GM12878 (cell line): ENCODE data around the gene DPP9. TPM values are rescaled to one million over a fixed set of nuclear protein-coding genes. Genes with fewer than 3 reads are reported as not detected.

Experiments
- CTCF ChIP-seq, 3 experiments: IDR thresholded peaks in 2 of 3; conservative IDR thresholded peaks in 1 of 3; 2 replicates each; pipeline ENCODE4 v1.5.1; 2011; ENCODE audit warnings: low read depth in 3 of 3, low read length in 3 of 3, mild to moderate bottlenecking in 3 of 3, control low read depth in 2 of 3, moderate library complexity in 2 of 3, inconsistent platforms in 1 of 3, mixed read lengths in 1 of 3; ENCODE audit not compliant: control insufficient read depth in 2 of 3, insufficient read depth in 1 of 3; ENCODE audit errors: extremely low read depth in 1 of 3
- EED ChIP-seq: sonication (generic); IDR thresholded peaks from 2 replicates; pipeline ENCODE4 v1.6.1; 2016; ENCODE audit warnings: antibody characterized with exemption, low read depth
- IKZF1 ChIP-seq: fragments of 450-650 bp; conservative IDR thresholded peaks from 2 replicates; pipeline ENCODE4 v1.6.1; 2017; ENCODE audit warnings: antibody characterized with exemption, mild to moderate bottlenecking
- polyA plus RNA-seq, 11 experiments: library from polyadenylated mRNA; depleted of rRNA in 4 of 11; unstranded in 6 of 11; stranded (reverse) in 5 of 11; fragments of >200 nt; fragmentation: Nextera tagmentation in 4 of 11; fragmentation: Illumina TruSeq in 1 of 11; extraction: Ambion mirVana in 4 of 11; extraction: Trizol in 1 of 11; gene quantifications; 1 replicate in 1 of 11; 2 replicates in 10 of 11; pipeline versions ENCODE4 v1.2.1 to v1.2.3, GENCODE V29; 2011 to 2016; ENCODE audit warnings: inconsistent platforms in 2 of 11, missing spikeins in 2 of 11, low read depth in 1 of 11
- total RNA-seq, 4 experiments: library from RNA; depleted of rRNA in 3 of 4; stranded (reverse); fragments of >200 nt in 3 of 4; fragmentation: Illumina TruSeq in 1 of 4; extraction: Trizol in 1 of 4; gene quantifications; 2 replicates each; pipeline versions ENCODE4 v1.2.1 to v1.2.3, GENCODE V29; 2013 to 2021
- TF ChIP-seq, protein P1 (sequence below): fragments of 450-650 bp; formaldehyde crosslinking; IDR thresholded peaks from 2 replicates; pipeline ENCODE4 v1.5.0; 2022; ENCODE audit warnings: mild to moderate bottlenecking, missing genetic modification characterization

The DPP9 gene
- total and polyA plus RNA-seq, 10 of the 15 experiments (the other 5 are each of a cell fraction or from before 2014, with no cell fraction given): 0.64 to 58.6 (median 27.6) TPM

DNA sequence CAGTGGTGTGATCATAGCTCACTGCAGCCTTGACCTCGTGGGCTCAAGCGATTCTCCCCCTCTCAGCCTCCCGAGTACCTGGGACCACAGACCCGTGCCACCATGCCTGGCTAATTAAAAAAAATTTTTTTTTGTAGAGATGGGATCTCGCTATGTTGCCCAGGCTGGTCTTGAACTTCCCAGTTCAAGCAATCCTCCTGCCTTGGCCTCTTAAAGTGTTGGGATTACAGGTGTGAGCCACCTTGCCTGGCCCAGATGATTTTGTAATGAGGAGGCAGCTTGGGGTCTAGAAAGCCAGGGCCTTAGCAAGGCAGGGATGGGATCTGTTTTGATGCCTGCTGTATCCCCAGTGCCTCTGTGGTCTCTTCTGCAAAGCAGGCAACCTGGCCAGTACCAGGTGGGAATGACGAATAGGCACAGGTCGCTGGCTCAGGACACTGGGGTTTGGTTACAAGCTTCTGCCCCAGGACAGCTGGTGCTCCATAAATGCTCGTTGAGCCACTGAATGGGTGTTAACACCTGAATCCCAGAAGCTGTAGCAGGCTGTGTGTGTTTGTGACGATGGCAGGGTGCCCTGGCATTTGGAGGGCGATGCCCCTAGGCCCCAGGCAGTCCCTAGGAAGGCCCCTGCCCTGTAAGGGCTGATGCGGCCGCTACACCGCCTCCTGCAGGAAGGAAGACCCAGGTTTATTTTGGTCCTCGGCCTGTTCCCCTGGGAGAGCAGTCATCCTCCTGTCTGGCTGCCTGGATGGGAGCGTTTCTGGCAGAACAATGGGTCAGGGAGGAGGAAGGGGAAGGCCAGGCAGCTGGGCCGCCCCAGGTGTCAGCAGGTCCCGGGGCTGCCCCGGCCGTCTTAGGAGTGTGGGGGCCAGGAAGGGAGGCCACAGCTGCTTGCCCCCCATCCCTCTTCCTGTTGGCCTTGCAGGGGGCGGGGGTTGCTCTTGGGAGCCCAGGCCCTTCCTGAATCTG is 75.7 kb downstream of the DPP9 start (continued):
- peak; percentile 10 to 19 (median 16); a peak in 2 of 6 replicates for TF ChIP-seq CTCF (IDR thresholded peaks at IDR 0.05 in 2 of 3, conservative IDR thresholded peaks at IDR 0.05 in 1 of 3; ENCODE audit: control insufficient read depth in 2 of 3, extremely low read depth in 1 of 3, insufficient read depth in 1 of 3, low read depth in 3 of 3, low read length in 3 of 3)
- TF ChIP-seq, protein P1, sequence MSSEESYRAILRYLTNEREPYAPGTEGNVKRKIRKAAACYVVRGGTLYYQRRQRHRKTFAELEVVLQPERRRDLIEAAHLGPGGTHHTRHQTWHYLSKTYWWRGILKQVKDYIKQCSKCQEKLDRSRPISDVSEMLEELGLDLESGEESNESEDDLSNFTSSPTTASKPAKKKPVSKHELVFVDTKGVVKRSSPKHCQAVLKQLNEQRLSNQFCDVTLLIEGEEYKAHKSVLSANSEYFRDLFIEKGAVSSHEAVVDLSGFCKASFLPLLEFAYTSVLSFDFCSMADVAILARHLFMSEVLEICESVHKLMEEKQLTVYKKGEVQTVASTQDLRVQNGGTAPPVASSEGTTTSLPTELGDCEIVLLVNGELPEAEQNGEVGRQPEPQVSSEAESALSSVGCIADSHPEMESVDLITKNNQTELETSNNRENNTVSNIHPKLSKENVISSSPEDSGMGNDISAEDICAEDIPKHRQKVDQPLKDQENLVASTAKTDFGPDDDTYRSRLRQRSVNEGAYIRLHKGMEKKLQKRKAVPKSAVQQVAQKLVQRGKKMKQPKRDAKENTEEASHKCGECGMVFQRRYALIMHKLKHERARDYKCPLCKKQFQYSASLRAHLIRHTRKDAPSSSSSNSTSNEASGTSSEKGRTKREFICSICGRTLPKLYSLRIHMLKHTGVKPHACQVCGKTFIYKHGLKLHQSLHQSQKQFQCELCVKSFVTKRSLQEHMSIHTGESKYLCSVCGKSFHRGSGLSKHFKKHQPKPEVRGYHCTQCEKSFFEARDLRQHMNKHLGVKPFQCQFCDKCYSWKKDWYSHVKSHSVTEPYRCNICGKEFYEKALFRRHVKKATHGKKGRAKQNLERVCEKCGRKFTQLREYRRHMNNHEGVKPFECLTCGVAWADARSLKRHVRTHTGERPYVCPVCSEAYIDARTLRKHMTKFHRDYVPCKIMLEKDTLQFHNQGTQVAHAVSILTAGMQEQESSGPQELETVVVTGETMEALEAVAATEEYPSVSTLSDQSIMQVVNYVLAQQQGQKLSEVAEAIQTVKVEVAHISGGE (CRISPR knock-in tag): no peak
- peak; percentile 27; the same call in 1 of the 2 replicates for TF ChIP-seq IKZF1
- TF ChIP-seq EED: peak; percentile 36; the same call in 1 of the 2 replicates
